GM12864 (cell line): ENCODE data around the gene ARHGEF33.
A peak's percentile ranks its signal among the peaks of the same experiment; 100 is the strongest.

Source experiments
- DNase-seq: peaks from one replicate; pipeline ENCODE4 v3.0.0-alpha.2; 2011; ENCODE audit warnings: low read depth
- H3K4me3 ChIP-seq: 2 replicates; pipeline ENCODE4 v1.5.1; 2011; ENCODE audit warnings: mild to moderate bottlenecking, low read depth, low read length, control low read depth
- CTCF ChIP-seq: IDR thresholded peaks from 2 replicates; pipeline ENCODE4 v1.5.1; 2011; ENCODE audit warnings: low read depth, mild to moderate bottlenecking, moderate library complexity, low read length, control low read depth, inconsistent platforms; ENCODE audit errors: missing control alignments

Gene ARHGEF33

DNA sequence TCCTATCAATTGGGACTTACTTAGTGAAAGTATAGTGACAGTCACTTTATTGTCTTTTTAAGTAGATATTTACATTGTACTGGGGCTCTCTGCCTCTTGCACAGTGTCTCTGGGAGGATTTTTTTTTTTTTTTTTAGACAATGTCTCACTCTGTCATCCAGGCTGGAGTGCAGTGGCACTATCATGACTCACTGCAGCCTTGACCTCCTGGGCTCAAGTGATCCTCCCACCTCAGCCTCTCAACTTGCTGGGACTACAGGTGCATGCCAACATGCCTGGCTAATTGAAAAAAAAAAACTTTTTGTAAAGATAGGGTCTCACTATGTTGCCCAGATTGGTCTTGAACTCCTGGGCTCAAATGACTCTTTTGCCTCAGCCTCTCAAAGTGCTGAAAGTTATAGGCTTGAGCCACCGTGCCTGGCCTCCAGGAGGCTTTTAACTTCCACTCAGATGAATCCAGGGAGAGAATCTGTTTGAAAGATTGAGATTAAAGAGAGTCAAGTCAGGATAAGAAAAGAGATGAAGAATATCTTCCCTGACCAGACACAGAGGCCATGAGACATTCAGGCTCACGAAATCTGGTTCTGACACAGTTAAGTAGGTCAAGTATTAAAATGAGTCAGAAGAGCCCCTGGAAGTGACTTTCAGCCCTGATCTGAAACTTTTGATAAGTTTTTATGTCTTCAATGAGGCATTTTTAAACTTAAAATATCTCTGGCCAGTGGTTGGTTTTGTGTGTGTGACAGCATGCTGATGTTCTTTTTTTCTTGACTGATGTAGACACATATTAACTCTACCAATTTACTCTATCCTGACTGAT is 18.3 kb downstream of the ARHGEF33 start:
- DNase-seq: peak; percentile 49
- no peak overlapping the region for H3K4me3 ChIP-seq
- no peak for TF ChIP-seq CTCF

DNA sequence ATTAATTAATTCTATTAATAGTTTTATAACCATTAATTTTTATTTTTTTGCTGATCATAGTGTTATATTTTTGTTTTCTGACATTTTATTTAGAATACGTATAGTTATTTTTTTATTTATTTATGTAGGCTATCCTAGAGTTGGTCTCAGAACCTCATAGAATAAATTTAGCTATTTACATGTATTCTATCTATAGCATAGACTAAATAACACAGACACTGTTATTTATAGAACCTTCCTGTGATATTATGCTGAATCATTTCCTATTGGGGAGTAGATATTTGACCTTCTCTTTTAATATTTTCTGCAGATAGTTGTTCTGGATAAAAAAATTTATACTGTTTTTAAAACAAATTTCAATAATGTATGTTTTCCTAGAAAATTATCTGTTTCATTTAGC is 20.2 kb downstream of the ARHGEF33 start:
- no peak overlapping the region for H3K4me3 ChIP-seq
- DNase-seq: no peak
- TF ChIP-seq CTCF: no peak

DNA sequence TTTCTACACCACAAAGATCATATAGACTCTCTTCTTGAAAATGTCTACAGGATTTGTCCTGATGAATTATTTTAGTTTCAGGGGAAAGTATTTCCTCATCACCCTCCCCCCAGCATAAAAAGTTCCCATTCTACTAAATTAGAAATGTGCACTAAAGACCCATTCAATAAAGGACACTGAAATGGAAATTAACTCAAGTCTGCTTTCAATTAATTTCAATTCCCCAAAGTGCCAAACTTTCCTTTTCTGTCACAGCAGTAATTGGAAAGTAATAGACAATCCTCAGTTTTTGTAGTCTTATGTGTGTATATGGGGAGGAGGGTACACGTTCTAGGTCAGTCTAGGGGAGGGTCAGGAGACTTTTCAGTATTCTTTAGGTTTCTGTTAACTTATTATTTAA is 21.5 kb downstream of the ARHGEF33 start:
- no peak for DNase-seq
- H3K4me3 ChIP-seq: no peak overlapping the region
- no peak for TF ChIP-seq CTCF

GRCh38 chr2:38912619-38913018 is 22.9 kb downstream of the ARHGEF33 start:
- no peak for TF ChIP-seq CTCF
- no peak for DNase-seq
- no peak overlapping the region for H3K4me3 ChIP-seq

- no peak for DNase-seq
- no peak overlapping the region for H3K4me3 ChIP-seq
- TF ChIP-seq CTCF: no peak
Observed at GRCh38 chr2:38922389-38922788, 32.7 kb downstream of the ARHGEF33 start.

DNA sequence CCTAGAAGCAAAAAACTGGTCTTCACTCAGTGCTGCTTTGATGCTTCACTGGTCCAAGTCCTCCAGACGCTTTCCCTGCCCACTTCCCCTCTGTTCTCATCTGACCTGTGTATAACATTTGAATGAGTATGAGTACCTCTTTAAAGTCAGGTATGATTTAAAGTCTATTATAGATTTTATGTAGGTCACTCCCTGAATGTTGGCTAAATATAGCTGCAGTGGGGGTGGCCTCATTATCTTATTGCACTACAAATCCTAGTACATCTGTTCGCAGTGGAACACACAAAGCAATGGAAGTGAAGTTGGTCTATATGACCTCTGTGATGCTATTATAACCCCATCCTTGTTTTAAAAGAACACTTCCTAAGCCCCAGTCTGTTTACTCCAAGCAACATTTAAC is 33.2 kb downstream of the ARHGEF33 start:
- no peak overlapping the region for H3K4me3 ChIP-seq
- no peak for DNase-seq
- no peak for TF ChIP-seq CTCF

DNA sequence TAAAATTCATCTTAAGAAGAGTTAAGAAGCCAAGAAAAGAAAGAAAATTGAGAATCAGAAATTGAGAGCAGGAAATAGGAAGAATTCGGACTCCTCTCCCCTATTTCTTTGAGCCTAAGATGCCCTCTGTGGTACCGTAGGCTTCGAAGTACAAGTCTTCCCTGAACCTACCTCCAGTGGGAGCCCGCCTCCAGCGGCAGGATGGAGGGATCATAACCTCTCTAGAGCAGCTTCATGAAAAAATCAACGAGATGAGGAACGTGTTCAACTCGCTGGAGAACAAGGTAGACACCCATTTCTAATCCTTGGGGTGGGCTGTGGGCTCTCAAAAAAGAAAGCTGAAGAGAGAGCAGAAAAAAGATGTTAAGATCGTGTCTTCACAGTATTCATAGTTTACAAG is 36.3 kb downstream of the ARHGEF33 start:
- no peak overlapping the region for H3K4me3 ChIP-seq
- no peak for TF ChIP-seq CTCF
- DNase-seq: no peak
